ENCODE data around the gene TCF15. TPM values are rescaled to one million over a fixed set of nuclear protein-coding genes. Genes with fewer than 3 reads are reported as not detected.

TCF15 gene
- total RNA-seq, 4 donors from 2014 or later: 0.30 to 4.5 (median 1.1) TPM; not detected in 1

GRCh38 chr20:598133-598850 is 11.8 kb downstream of the TCF15 start:
- peaks cover 0 to 5% of the 10 kb centered on the region in 2 donors for H3K27me3 ChIP-seq
- H3K4me3 ChIP-seq: no peak overlapping the region
- no peaks in the 10 kb centered on the region for H3K36me3 ChIP-seq
- no peak overlapping the region for H3K27ac ChIP-seq
- no peaks in the 10 kb centered on the region for H3K9me3 ChIP-seq
- peaks cover 0 to 7% (median 0%) of the 10 kb centered on the region in 4 donors for H3K4me1 ChIP-seq
- no peak for DNase-seq (ENCODE audit: low spot score in 2 of 2)
- TF ChIP-seq CTCF (IDR thresholded peaks at IDR 0.05) (no peak), POLR2A (IDR thresholded peaks at IDR 0.05) (no peak), EP300 (IDR thresholded peaks at IDR 0.05) (no peak)
- WGBS, 2 donors: 74 to 78% methylated on average over 12 of the region's 13 CpGs

- no peak overlapping the region for H3K27ac ChIP-seq
- TF ChIP-seq CTCF (IDR thresholded peaks at IDR 0.05): no peak
- TF ChIP-seq EP300 (IDR thresholded peaks at IDR 0.05): no peak
- TF ChIP-seq POLR2A (IDR thresholded peaks at IDR 0.05): no peak
- H3K9me3 ChIP-seq: no peaks in the 10 kb centered on the region
- H3K27me3 ChIP-seq: peaks cover 0 to 5% of the 10 kb centered on the region in 2 donors
- H3K36me3 ChIP-seq: no peaks in the 10 kb centered on the region
- no peak overlapping the region for H3K4me3 ChIP-seq
- H3K4me1 ChIP-seq: peaks cover 0 to 7% (median 0%) of the 10 kb centered on the region in 4 donors
- no peak for DNase-seq (ENCODE audit: low spot score in 2 of 2)
- 90 to 91% methylated on average over 2 of the region's 2 CpGs for WGBS, 2 donors
Observed at GRCh38 chr20:597560-597959, 12.5 kb downstream of the TCF15 start.

GRCh38 chr20:595330-596308 is 14.5 kb downstream of the TCF15 start:
- no peak overlapping the region for H3K4me3 ChIP-seq
- H3K4me1 ChIP-seq: peaks cover 0 to 7% (median 0%) of the 10 kb centered on the region in 4 donors
- TF ChIP-seq CTCF (IDR thresholded peaks at IDR 0.05): no peak
- TF ChIP-seq POLR2A (IDR thresholded peaks at IDR 0.05): no peak
- no peak for TF ChIP-seq EP300 (IDR thresholded peaks at IDR 0.05)
- no peaks in the 10 kb centered on the region for H3K9me3 ChIP-seq
- WGBS, 2 donors: 31 to 33% methylated on average over 23 of the region's 24 CpGs
- peaks cover 0 to 8% of the 10 kb centered on the region in 2 donors for H3K27me3 ChIP-seq
- H3K27ac ChIP-seq: no peak overlapping the region
- no peaks in the 10 kb centered on the region for H3K36me3 ChIP-seq
- no peak for DNase-seq (ENCODE audit: low spot score in 2 of 2)

GRCh38 chr20:592506-592905 is 17.6 kb downstream of the TCF15 start:
- H3K4me1 ChIP-seq: peaks cover 0 to 7% (median 0%) of the 10 kb centered on the region in 4 donors
- H3K4me3 ChIP-seq: no peak overlapping the region
- WGBS, 2 donors: 88 to 89% methylated on average over 7 of the region's 7 CpGs
- no peak for DNase-seq (ENCODE audit: low spot score in 2 of 2)
- H3K27me3 ChIP-seq: peaks cover 0 to 8% of the 10 kb centered on the region in 2 donors
- no peaks in the 10 kb centered on the region for H3K9me3 ChIP-seq
- H3K27ac ChIP-seq: no peak overlapping the region
- TF ChIP-seq EP300 (IDR thresholded peaks at IDR 0.05): no peak
- TF ChIP-seq POLR2A (IDR thresholded peaks at IDR 0.05): no peak
- TF ChIP-seq CTCF (IDR thresholded peaks at IDR 0.05): no peak
- no peaks in the 10 kb centered on the region for H3K36me3 ChIP-seq
